NCI-H2227 (cell line): Measurements from ENCODE around the gene MRPS31.
"Not testable (repeated sequence)": the region's sequence is repeated elsewhere in the genome, so short reads cannot be mapped to it uniquely, and the experiment has no call there.

Experiments
- DNase-seq: peaks from one replicate; lab custom pipeline; 2025; ENCODE audit not compliant: unreplicated experiment; lab: John Stamatoyannopoulos, UW

The MRPS31 gene

GRCh38 chr13:40789275-40790153 is 18.5 kb upstream of the MRPS31 start, which contains the start of gene SLC25A15:
Gene SLC25A15, plus strand, starts transcription at chr13:40789611. Its CDS starts 3,616 bp downstream, at chr13:40793227.
- peak; percentile 80 for DNase-seq

GRCh38 chr13:40788540-40789274 is 17.7 kb upstream of the MRPS31 start:
- DNase-seq = not testable (repeated sequence)

- DNase-seq = no peak
Observed at GRCh38 chr13:40787062-40787461, 16.1 kb upstream of the MRPS31 start.

- DNase-seq = no peak
Observed at GRCh38 chr13:40786568-40786996, 15.6 kb upstream of the MRPS31 start.

DNA sequence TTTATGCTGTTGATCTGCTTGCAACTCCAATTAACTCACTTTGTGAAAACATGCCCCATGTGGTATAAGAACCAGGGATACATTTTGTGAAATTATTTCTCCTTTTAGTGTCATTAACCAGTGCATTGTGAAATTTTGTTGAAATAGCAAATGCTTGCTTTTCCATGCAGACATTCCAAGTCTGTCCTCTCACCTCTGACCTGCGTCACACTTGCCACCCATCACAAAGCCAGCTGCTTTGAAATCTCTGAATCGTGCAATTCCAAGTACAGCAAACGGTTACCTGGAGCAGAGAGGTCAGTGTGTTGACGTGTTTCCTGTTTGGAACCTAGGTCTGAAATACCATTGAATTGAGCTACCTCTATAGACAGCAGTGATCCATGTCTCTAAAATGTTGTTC is 13.6 kb upstream of the MRPS31 start:
- DNase-seq = no peak

- DNase-seq = not testable (repeated sequence)
Observed at GRCh38 chr13:40782971-40783370, 12.0 kb upstream of the MRPS31 start.

DNA sequence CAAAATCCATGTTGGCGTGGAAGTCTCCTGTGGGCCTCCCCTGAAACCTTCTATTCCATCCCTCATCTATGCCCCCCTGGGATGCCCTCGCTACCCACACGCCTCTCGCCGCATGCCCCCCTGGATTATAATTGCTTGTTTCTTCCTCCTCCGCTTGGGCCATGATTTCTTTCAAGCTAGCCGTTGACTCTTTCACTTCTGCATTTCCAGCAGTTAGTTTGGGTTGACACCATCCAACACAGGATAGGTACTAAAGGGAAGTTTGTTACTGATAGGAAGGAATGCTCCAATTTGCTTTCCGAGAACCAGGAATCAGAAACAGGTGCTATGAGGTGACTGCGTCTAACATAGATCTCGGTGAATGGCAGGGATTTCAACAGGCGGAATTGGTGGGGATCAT is 10.7 kb upstream of the MRPS31 start:
- no peak for DNase-seq

DNA sequence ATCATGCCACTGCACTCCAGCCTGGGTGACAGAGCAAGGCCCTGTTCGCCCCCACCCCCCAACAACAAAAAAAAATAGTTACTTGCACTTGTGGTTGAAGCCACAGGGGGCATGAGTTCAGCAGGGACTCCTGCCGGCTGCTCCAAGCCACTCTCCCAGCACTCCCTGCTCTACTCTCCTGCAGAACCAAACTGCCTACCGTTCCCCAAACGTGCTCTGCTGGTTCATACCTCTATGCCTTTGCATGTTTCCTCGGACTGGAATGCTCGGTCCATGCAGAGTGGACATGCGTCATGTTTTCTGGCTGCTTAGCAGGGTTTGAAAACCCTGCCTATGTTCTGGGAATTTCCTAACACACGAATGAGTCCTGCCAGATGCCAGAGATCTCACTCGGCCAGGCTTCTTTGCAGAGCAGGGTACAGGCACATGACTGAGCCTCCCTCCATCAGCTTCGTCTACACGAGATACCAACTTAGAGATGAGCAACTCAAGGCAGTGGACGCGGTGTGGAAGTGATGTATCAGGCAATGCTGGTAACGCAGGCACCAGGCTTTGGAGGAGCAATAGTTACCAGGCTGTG is 9.9 kb upstream of the MRPS31 start:
- DNase-seq = no peak

DNA sequence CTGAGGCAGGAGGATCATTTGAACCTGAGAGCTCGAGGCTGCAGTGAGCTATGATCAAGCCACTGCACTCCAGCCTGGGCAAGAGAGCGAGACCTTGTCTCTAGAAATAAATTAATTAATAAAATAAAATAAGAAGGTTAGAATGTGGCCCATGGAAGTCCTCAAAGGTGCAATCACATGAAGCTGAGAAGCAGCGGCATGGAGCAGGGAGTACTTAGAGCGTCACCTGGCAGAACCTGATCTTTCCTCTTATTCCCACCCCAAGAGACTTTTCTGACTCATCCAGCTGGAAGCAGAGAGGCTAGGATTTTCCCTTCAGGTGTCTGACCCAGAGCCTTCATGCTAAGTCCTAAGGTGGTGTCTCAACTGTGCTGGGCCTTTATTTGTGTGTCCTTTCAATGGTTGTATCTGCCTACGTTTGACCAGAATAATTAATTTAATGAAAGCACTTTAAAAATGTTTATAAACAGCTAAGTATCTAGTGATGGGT is 8.9 kb upstream of the MRPS31 start:
- no peak for DNase-seq

DNA sequence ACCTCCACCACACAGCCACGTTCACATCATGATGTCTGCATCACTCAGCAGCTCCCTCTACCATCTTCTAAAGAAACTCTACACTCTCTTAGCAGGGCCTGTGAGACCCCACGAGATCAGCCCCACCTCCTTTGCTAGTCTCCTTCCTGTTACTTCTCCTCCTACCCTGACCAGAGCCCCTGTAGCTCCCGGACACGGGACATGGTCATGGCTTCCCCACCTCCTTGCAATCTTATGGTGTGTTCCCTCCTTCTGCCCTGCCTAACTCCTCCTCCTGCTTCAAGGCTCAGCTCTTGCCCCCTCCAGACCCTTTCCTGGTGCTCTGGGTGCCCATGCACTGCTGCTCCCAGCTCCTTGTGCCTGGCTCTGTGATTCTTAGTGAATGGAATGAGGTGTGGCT is 8.1 kb upstream of the MRPS31 start:
- no peak for DNase-seq

DNA sequence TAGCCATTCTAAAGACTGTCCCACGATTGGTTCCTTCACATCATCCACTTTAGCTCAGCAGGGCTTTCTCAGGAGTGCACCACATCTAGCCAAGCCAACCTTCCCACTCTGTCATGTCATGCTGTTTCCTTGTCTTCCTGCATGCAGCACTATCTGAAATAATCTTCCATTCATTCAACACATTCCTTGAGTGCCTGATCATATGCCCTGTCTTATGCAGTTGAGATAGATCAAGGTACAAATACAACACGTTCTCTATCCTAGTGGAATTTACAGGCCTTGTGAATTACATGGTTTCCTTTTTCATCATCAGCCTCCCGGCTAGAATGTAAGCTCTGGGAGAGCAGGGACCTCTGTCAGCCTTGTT is 6.8 kb upstream of the MRPS31 start:
- DNase-seq = no peak

GRCh38 chr13:40777166-40777808 is 6.3 kb upstream of the MRPS31 start:
- peak; percentile 51 for DNase-seq

GRCh38 chr13:40776681-40777165 is 5.7 kb upstream of the MRPS31 start:
- no peak for DNase-seq

- no peak for DNase-seq
Observed at GRCh38 chr13:40776232-40776631, 5.2 kb upstream of the MRPS31 start.

- DNase-seq = no peak
Observed at GRCh38 chr13:40774672-40775071, 3.7 kb upstream of the MRPS31 start.

DNA sequence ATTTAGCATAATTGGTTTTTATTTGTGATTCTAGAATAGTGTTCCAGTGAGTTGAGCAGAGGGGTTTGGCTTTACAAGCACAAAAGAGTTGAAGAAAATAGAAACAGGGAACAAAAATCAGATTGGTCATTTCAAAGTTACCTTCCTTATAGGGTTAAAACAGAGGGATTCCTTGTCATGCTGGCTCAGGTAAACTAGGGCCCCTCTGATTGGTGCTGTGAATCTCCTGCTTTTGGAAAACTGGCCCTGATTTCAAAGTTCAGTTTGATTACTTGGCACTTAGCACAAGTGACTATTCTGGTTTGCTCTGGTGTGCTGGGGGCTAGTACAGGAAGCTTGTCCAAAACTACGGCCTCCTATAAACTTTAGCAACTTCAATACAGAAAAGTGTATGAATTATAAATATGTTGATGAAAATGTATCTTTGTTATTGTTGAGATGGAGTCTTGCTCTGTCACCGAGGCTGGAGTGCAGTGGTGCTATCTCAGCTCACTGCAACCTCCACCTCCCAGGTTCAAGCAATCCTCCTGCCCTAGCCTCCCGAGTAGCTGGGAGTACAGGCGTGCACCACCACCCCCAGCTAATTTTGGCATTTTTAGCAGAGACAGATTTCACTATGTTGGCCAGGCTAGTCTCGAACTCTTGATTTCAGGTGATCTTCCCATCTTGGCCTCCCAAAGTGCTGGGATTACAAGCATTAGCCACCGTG is 1.9 kb upstream of the MRPS31 start:
- DNase-seq = no peak

GRCh38 chr13:40770609-40770933 is 419 bp downstream of the MRPS31 start:
- DNase-seq = no peak

DNA sequence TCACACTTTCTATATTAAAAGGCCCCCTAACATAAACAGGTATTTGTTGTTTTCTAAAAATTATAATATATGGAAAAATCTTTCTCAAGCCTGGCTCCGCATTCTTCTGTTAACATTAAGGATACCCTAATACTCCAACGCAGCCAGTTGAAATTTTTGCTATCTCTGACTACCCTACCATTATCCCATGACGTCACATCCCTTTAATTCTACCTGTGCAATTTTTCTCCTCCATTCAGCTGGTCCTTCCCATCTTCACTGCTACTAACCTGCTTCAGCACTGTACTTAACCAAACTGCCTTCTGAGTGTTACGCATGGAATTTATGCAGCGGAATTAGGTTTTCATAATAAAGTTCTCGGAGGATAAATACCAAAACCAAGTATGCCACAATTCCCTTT is 1.0 kb downstream of the MRPS31 start:
- DNase-seq = no peak

DNA sequence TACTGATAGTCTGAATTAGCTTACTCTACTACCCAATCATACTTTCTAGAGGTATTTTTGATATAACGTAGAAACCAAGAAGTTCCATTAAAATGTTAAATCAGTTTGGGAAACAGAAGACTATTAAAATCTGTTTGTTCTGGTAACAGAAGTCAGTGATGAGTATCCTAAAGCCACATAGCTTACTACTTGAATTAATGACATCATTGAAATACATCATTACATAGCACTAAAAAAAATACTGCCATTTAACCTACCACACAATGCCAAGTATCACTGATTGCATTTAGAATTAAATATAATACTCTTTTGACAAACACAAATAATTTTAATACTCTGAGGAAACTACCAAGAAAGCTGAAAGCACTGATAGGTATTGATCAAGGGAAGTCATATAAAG is 5.4 kb downstream of the MRPS31 start:
- no peak for DNase-seq

- no peak for DNase-seq
Observed at GRCh38 chr13:40764587-40765403, 6.2 kb downstream of the MRPS31 start.
